Hematopoietic multipotent progenitor cell treated with erythropoietin and hydrocortisone succinate and interleukin-3 and kit ligand, for 4 days (in vitro differentiated cells): ENCODE results near the gene VTCN1.

Experiments
- DNase-seq: peaks from one replicate; pipeline ENCODE4 v3.0.0-alpha.2; 2015

Gene VTCN1

DNA sequence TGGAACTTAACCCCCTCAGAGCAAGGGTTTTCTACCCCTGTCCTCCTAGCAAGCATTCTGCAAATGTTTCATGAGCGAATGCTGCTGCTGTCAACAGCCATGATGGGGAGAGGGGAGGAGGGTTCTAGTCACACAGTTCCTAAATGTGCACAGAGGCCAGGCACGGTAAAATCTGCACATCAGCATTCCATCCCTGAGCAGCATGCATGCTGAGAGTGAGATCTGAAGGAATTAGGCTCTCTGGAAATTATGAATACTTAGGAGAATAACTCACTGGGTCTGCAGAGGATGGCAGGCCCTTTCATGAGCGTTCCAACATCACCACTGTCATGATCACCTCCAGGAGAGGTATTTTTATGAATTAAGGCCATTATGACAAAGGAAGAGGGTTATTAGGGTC lies 2.1 kb downstream of the VTCN1 start:
- DNase-seq: no peak

DNA sequence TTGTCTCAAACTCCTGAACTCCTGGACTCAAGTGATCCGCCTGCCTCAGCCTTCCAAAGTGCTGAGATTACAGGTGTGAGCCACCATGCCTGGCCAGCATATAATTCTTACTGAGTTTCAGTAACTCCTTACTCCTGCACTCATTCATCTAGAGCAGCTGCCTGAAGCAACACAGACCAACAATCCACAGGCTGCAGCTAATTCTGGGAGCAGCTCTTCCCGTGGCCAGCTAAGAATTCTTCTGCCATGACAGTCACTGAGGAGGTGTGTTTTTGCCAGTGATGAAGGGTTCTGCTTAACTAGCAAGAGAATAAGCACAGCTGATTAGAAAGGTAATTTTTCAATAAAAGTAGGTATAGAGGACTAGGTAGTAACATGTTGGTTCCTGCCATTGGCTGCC lies 5.4 kb downstream of the VTCN1 start:
- no peak for DNase-seq

DNA sequence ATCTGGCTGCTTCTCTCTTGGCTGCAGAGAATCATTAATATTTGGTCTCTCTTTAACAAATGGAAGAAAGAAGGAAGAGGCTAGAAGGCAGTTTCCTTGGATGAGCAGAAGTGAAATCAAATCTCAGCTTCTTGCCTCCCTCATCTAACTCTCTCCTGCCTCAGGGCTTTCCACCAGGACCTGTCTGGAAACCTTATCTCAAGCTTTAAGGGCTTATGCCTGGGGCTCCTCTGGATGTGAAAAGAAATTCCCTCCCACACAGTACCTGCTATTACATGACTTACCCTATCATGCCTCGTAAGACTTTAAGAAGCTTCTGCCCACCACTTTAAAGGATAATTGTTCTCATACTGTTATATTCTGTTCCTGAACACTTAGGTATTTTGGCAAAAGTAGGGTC lies 8.9 kb downstream of the VTCN1 start:
- no peak for DNase-seq

DNA sequence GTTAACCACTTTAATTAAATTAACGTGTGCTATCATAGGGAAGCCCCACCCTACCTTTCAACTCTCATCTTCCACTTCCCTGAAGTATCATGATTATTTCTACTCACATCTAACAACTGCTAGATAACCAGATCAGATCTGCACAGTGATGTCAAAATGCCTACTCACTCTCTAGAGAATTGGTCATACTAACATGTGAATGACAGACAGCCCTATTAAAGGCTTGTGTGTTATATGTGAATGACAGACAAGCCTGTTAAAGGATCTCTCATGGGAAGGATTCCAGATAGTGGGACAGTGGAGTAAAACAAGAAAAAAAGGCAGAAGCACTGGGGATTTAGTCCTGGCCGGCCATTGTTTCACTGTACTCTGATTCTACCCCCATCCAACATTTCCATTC lies 12.6 kb downstream of the VTCN1 start:
- no peak for DNase-seq

DNA sequence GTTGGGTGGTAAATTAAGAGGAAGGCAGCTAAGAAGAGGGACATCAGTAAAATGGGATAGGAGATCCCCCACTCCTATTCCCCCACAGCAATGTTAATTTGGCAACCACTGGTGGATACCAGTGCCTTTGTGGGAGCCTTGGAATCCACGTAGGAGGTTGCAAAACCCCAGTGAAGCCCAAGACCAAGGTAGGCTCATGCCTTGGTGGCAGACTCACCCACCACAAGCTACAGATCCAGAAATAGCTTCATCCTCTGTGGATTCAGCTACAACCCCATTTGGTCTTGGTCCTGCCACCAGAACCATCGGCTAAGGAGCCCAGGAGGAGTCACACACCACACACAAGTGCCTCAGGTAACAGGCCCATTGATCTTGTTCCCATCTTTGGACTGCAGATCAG lies 21.0 kb downstream of the VTCN1 start:
- DNase-seq: no peak

DNA sequence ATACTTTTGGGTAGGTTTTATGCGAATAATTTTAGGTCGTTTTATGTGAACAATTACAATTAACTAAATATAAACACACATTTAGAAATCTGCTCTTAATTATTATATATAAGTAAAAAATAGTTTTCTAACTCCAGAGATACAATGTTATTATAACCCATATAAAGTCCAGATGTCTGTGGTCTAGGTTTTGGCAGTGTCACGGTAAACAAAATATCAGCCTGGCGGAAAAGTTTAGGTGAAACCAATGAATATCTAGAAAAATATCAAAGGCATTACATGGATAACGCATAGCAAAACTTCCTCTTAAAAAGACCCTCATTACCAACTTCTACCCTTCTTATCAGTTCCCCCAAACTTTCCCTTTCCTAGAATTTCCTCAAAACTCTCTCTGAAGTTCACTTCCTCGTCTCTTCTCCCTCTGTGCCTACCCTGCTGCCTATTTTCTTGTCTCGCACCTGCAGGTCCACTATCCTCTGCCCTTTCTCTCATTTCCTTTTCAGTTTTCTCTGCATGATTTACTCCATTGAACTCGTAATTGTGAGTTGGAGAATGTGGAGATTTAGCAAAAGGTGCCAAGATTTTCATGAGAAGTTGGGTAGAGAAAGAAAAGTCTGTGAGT lies 21.8 kb downstream of the VTCN1 start:
- DNase-seq: no peak

DNA sequence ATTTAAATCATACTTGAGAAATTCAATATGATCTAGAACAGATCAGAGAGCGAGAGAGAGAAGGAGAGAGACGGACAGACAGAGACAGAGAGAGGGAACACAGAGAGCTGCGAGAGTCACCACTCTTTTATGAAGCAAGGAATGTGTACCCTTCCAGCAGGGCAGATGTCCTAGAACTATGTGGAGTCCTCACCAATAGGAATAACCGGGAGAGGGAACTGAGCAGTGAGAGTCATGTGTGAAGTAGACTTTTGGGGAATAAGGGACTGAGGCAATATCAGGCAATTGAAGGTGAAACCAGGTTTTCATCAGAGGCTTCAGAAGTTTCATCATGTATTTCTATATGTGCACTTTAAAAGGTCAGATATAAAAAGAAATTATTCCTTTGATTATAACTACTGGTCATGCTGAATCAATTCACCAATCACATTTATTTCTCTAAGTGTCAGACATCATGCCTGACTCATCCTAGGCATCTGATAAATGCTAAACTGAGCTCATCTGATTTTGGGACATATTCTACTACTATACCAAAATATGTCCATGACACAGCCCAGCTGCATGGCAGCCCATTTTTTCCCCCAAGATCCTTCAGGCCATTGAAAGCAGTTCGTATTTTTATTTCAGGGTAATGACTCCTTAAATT lies 22.4 kb downstream of the VTCN1 start:
- DNase-seq: no peak

DNA sequence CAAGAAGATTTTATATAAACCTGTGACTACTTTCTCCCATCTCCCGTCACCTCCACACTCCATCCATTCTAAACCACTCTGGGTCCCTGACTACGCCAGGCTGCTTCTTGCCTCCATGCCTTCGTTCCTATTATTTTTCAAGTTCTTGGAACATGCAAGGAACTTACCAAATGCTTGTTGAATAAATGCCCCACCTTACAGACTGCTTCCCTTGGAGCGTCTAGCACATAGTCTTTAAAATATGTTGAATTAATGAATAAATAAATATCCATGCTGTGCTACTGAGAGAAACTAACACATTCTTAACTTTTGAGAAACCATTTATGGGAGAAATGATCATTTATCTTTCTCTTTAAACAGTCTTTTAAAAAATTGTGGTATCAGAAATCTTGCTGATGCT lies 27.6 kb downstream of the VTCN1 start:
- no peak for DNase-seq

DNA sequence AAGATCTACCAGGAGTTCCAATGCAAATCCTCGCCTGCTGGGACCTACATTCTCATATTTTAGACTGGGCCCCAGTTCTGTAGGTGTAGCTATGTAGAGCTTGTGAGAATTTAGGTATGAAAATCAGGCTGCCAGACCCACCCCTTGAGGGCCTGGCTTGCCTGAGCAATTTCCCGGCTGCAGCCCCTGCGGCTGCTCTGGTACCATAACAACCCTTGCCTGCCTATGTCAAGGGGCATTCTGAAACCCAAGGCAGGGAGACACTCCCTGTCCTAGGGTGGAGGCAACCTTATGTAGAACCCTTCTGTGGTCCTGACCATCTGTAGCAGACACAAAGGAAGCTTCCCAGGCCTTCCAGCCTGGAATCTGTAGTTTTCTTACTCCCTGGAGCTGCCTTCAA lies 28.4 kb downstream of the VTCN1 start:
- DNase-seq: no peak

DNA sequence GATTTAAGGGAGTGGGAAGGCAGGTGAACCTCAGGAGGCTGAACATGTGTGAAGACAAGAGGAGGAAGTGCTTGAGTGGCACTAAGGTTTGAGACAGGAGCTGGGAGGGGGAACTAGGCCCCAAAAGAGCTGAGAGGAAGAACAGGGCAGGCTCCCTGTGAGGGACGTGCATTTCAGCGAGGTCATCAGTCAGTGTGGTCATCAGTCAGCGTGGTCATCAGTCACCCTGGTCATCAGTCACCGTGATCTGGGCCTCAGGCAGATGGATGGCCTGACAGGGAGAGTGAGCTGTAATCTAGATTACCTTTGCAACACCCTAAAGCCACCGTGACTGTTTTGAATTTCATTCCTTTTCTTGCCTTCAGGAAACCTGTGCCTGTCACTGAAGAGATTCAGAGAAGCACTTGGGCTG lies 29.1 kb downstream of the VTCN1 start:
- DNase-seq: no peak

DNA sequence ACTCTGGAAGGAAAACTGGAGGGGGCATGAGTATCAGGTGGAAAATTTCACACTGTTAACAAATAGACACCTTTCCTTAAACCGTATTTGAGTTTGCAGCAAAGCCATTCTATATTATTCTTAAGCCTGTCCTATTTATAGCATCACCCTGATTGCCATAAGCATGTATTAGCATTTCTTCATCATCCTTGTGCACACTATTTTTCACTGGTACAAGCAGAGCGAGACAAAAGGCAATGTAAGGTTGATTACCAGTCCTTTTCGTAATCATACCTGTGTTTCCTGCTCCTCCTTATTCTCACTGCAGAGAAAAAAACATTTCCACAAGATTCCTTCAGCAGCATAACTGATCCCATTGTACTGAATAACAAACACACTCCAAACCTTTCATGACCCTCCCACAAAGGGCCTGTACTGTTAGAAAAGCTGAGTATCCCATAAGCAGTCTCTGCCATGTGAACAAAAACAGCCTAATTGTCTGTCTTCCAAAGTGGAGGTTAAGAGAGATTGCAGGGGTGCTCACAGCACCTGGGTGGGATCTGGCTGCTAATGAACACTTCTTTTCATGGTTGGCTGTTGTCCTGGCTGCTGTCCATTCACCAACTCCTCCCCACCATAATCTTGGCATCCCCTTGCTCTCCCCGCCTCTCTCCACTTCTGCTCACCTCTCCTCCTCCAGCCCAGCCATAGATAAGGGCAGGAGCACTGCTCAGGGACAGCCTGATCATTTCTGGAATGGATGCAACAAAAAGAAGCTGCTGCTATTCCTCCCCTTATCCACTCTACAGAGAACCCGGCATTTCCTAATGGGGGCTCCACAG lies 30.4 kb downstream of the VTCN1 start:
- no peak for DNase-seq

DNA sequence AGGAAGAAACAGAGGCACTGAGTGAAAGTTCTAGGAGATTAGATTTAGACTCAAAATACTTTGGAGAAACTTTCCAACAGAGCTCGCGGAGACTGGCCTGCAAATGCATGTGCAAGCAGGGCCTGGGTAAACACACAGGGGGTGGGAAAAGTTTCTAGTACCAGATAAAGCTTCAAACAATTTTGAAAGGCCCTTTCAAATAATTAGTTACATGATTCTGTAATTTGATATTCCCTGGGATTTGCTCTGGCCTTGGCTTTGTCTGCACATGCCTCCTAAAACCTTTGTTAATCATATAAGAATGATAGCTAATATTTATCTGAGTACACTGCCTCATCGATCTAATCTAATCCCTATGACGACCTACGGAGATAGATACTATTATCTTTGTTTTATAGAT lies 31.3 kb downstream of the VTCN1 start:
- DNase-seq: no peak

DNA sequence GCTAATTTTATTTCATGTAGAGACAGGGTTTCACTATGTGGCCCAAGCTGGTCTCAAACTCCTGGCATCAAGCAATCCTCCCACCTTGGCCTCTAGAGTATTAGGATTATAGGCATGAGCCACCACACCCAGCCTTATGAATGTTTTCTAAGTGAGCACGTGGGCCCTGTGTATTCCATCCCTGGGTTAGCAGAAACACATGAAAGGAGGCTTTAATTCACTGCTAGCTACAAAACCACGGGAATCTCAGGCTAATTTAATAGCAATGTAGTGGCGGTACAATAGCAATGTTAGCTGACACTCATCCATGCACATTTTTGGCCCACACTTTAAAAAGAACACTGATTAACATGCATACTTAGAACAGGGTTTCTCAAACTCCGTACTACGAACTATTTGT lies 32.0 kb downstream of the VTCN1 start:
- no peak for DNase-seq

DNA sequence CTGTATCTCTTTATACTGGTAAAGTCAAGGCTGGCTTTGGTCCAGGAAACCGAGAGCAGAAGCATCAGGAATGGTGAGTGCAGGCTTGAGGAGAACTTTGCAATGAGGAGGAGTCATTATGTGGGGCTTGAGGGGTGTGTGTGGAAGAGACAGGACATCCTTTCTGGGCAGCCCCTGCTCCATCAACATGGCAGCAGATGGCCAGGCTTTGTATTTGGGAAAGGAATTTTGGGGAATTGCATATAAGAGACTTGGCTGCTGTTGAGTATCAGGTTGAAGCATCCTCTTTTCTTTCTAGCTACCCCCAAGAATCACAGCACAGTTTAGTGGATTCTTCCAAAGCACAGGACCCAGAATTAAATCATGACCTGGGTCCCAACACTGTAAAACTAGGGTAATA lies 33.4 kb downstream of the VTCN1 start:
- DNase-seq: no peak

DNA sequence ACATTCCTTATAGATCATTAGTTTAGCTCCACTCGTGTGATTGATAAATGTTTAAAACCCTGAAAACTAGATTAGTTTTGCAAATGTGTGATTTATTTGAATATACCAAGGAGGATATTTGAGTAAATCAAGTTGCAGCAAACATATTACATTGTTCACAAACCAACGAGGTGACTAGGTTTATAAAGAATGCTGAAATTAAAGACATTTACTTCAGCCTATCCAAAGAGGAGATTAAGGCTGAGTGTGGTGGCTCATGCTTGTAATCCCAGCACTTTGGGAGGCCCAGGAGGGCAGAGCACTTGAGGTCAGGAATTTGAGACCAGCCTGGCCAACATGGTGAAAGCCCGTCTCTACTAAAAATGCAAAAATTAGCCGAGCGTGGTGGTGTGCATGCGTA lies 34.1 kb downstream of the VTCN1 start:
- no peak for DNase-seq

DNA sequence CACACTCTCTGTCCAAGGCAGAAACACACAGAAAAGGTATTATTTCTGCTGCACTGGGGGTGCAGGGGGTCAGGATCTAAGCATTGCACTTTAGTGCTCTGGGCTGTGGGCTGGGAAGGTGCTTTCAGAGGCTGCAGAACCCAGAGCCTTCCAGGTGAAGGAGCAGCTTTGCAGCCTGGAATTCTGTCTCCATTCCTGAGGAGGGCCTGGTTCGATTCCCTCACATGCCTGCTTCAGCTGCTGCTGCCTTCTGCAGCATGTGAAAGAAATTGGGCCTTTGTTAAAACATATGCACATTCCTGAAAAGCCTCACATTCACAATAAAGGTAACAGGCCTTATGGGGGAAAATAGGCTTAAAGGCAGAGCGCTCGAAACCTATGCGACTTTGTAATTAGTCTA lies 35.9 kb downstream of the VTCN1 start:
- DNase-seq: no peak

DNA sequence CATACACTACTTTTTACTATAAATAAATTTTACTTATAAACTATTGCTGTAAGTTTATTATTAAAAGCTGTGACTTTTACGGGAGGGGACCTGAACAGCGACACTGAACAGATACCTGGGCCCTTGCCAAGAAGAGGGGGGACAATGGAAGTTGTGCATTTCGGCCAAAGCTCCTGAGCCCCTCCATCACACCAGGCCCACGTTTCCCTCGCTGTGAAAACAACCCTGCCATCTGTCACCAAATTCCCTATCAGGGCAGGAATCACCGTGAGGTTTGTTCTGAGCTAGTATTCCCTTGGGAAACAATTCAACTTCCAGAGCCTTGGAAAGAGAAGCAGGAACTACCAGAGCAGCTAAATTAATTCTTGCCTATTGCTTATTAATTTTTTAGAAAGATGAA lies 37.0 kb downstream of the VTCN1 start:
- DNase-seq: no peak

DNA sequence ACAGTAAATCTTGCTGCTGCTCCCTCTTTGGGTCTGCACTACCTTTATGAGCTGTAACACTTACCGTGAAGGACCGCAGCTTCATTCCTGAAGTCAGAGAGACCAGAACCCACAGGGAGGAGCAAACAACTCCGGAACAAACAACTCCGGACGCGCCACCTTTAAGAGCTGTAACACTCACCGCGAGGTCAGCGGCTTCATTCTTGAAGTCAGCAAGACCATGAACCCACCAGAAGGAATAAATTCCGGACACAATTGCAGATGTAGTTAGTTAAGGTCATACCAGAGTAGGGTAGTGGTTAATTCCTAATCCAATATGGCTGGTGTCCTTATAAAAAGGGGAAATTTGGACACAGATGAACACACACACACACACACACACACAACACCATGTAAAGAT lies 37.7 kb downstream of the VTCN1 start:
- DNase-seq: no peak

DNA sequence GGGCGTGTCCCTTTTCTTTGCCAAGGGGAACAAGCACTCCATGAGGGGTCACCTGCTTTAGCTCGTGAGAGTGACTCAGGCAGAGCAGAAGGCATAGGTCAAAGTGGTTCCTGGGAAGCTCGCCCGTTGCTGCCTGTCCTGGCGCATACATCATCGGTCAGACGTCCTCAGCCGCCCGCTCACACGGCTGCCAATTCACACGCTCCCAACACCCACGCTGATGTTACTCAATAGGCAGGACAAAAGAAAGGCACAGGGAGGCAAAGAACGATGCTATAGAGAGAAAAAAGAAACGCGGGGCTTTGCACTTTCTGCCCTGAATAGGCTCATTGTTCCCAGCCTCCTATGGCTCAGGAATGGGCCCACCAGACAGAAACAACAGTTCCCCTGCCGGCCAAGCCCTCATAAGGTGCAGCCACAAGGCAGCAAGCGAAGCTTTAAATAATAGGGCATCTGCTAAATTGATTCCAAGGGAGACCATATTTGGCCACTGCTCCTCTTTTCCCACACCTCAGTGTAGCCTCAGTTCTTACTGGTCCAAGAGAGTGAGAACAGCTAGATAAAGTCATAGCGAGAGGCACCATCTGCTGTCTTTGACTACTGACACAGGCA lies 38.7 kb downstream of the VTCN1 start:
- DNase-seq: no peak

DNA sequence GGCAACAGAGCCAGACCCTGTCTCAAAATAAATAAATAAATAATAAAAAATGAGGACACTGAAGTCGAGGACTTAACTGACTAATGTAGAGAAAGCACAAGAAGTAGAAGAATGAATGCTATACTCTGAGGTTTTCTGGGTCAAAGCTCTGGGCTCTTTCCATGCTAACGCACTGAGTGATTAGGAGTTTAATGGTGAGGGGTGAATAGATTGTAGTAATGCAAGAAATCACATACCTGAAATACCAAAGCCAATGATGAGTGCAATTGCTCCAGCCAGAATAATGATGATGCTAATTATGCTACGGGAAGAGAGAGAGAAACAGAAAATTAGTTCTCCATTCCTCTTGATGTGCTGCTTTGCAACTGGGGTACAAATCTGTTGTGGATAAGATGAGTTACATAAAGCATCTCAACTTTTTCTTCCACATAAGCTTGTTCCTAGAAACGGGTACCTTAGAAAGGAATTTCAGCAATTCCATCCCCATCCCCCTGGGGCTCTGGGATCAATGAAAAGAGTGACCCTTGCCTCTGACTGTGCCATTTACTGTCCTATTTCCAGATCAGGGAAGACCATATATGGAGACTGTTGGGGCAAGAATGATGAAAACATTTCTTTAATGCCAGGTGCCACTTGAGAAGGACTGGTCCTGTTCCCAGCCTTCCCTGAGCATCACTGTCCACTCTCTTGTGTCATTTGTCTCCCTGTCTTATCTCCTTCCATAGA lies 40.7 kb downstream of the VTCN1 start:
- DNase-seq: no peak

DNA sequence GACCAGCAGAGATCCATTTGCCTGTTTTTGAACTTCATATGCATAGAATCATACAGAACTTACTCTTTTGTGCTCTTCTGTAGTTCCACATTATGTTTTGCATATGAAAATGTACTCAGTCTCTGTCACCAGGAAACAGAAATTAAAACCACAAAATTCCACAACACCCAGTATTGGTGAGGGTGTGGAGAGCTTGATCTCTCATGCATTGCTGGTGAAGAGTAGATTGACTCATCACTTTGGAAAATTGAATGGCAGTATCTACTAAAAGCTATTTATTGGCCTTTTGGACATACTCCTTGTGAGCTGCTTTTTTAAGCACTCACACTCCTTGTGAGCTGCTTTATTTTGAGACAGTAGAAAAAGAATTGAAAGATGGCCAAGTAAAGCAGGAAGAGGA lies 43.3 kb downstream of the VTCN1 start:
- DNase-seq: no peak

DNA sequence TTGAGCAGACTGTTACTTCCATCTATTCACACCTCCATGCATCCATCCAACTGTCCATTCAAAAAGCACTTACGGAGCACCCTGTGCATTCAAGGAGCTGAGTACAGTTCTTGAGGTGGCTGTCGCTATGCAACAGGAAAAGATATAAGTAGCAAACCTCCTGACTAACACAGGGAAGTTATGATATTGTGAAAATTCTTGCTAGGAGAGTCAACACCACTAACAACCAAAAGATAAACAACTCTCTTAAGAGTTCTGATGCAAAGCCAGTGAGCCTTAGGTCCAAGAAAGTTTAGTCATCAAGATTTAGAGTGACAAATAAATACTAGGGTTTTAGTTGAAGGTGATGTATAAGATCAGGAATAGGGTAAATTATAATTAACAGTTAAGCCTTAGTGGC lies 44.7 kb downstream of the VTCN1 start:
- DNase-seq: no peak

DNA sequence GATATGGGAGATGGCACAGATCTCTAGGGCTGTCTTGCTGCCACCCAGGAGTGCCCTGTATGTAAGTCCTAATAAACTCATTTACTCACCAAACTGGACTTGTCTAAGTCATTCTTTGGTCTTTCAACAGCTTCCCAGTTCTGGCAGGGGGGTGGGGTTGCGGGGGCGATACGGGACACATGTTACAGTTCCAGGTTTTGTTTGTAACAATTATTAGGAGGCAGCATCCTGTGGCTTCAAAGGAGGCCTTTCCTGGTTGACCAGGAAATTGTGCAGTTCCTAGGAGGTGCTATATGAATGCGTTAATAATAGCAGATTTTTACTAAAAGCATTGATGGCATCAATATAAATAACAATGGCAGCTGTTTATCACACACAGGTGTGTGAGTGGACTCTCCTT lies 46.5 kb downstream of the VTCN1 start:
- DNase-seq: no peak
